TTC549 (cell line): ENCODE data around the gene CALN1.
"Not testable (repeated sequence)": the region's sequence is repeated elsewhere in the genome, so short reads cannot be mapped to it uniquely, and the experiment has no call there.

Experiments
- FAIRE-seq: peaks from 2 replicates; lab custom pipeline; 2012; peaks lifted over from hg19 to GRCh38; lab: Jason Lieb, UNC

The CALN1 gene

GRCh38 chr7:71974611-71975010 is 437.5 kb downstream of the CALN1 start:
- no peak for FAIRE-seq

- no peak for FAIRE-seq
These were observed 439.6 kb downstream of the CALN1 start for GRCh38 chr7:71972534-71972933.

GRCh38 chr7:71970725-71971124 is 441.4 kb downstream of the CALN1 start:
- FAIRE-seq: no peak

- no peak for FAIRE-seq
These were observed 449.5 kb downstream of the CALN1 start for GRCh38 chr7:71962636-71963035.

GRCh38 chr7:71961283-71961682 is 450.9 kb downstream of the CALN1 start:
- no peak for FAIRE-seq

- no peak for FAIRE-seq
These were observed 470.0 kb downstream of the CALN1 start for GRCh38 chr7:71942115-71942514.

- no peak for FAIRE-seq
These were observed 474.2 kb downstream of the CALN1 start for GRCh38 chr7:71937840-71938371.

GRCh38 chr7:71935674-71936073 is 476.5 kb downstream of the CALN1 start:
- FAIRE-seq: no peak

GRCh38 chr7:71933426-71933825 is 478.7 kb downstream of the CALN1 start:
- FAIRE-seq: no peak

GRCh38 chr7:71925663-71926062 is 486.5 kb downstream of the CALN1 start:
- no peak for FAIRE-seq

- FAIRE-seq: not testable (repeated sequence)
These were observed 497.9 kb downstream of the CALN1 start for GRCh38 chr7:71914204-71914603.

- FAIRE-seq: no peak
These were observed 499.7 kb downstream of the CALN1 start for GRCh38 chr7:71912476-71912875.

GRCh38 chr7:71911051-71911450 is 501.1 kb downstream of the CALN1 start:
- FAIRE-seq: no peak

- no peak for FAIRE-seq
These were observed 506.3 kb downstream of the CALN1 start for GRCh38 chr7:71905821-71906220.

- no peak for FAIRE-seq
These were observed 507.7 kb downstream of the CALN1 start for GRCh38 chr7:71904484-71904883.

GRCh38 chr7:71900556-71900955 is 511.6 kb downstream of the CALN1 start:
- FAIRE-seq: no peak

- FAIRE-seq: no peak
These were observed 515.6 kb downstream of the CALN1 start for GRCh38 chr7:71896535-71896934.

GRCh38 chr7:71886046-71886445 is 526.1 kb downstream of the CALN1 start:
- no peak for FAIRE-seq

- no peak for FAIRE-seq
These were observed 526.7 kb downstream of the CALN1 start for GRCh38 chr7:71885487-71885886.

- no peak for FAIRE-seq
These were observed 528.7 kb downstream of the CALN1 start for GRCh38 chr7:71883415-71883814.

GRCh38 chr7:71871446-71871845 is 540.7 kb downstream of the CALN1 start:
- FAIRE-seq: no peak

- no peak for FAIRE-seq
These were observed 541.3 kb downstream of the CALN1 start for GRCh38 chr7:71870812-71871211.

- FAIRE-seq: no peak
These were observed 543.3 kb downstream of the CALN1 start for GRCh38 chr7:71868797-71869196.

- FAIRE-seq: no peak
These were observed 544.5 kb downstream of the CALN1 start for GRCh38 chr7:71867626-71868025.

GRCh38 chr7:71865172-71865571 is 547.0 kb downstream of the CALN1 start:
- no peak for FAIRE-seq
